Subcutaneous adipose tissue (tissue), 4 donors: Measurements from ENCODE around the gene BMP6. TPM values are rescaled to one million over a fixed set of nuclear protein-coding genes. Genes with fewer than 3 reads are reported as not detected.

Source experiments
- total RNA-seq, 4 donors: library from RNA; depleted of rRNA; stranded (reverse); fragments of >200 nt; gene quantifications; one replicate each; pipeline ENCODE4 v1.1.0, GENCODE V29; 2016
- TF ChIP-seq, protein P1 (sequence below): fragments of 450-650 bp; IDR thresholded peaks from one replicate; pipeline ENCODE4 v1.5.1; 2016; ENCODE audit warnings: low read depth, mild to moderate bottlenecking, control low read depth, antibody characterized with exemption, moderate library complexity

BMP6 gene
- total RNA-seq, 4 donors from 2014 or later: 4.6 to 43.0 (median 11.7) TPM

DNA sequence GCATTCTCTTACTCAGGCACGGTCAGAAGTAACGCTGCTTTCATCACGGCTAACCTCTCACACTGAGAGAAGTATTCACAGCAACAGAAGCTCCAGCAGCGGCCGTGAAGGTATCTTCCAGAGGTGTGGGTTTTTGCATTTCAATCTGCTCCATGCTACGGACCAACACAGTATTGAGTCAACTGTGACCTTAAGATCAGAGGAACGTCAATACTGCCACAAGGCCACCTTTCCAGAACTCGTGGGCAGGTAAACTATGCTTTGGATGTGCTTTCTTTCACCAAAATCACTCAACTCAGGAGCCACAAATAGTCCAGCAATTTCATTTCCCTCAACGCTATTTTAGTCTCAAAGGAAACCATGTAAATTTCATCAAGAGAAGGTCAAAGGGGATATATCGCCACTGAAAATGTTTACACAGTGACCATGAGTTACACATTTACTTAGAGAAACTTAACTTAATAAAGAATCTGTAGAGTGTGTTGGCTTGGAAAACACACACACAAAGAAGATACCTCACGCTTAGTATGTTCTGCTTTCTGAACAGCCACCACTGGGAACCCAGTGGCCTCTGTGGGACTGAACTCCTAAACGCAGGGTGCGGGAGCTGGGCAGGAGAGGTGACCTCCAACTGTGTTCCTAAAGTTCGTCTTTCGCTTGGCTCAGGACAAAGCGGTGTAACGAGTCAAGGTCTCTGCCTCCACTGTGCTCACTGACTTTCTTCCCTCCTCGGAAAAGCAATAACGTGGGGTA lies 156.8 kb downstream of the BMP6 start:
- TF ChIP-seq, protein P1, sequence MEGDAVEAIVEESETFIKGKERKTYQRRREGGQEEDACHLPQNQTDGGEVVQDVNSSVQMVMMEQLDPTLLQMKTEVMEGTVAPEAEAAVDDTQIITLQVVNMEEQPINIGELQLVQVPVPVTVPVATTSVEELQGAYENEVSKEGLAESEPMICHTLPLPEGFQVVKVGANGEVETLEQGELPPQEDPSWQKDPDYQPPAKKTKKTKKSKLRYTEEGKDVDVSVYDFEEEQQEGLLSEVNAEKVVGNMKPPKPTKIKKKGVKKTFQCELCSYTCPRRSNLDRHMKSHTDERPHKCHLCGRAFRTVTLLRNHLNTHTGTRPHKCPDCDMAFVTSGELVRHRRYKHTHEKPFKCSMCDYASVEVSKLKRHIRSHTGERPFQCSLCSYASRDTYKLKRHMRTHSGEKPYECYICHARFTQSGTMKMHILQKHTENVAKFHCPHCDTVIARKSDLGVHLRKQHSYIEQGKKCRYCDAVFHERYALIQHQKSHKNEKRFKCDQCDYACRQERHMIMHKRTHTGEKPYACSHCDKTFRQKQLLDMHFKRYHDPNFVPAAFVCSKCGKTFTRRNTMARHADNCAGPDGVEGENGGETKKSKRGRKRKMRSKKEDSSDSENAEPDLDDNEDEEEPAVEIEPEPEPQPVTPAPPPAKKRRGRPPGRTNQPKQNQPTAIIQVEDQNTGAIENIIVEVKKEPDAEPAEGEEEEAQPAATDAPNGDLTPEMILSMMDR: no peak

DNA sequence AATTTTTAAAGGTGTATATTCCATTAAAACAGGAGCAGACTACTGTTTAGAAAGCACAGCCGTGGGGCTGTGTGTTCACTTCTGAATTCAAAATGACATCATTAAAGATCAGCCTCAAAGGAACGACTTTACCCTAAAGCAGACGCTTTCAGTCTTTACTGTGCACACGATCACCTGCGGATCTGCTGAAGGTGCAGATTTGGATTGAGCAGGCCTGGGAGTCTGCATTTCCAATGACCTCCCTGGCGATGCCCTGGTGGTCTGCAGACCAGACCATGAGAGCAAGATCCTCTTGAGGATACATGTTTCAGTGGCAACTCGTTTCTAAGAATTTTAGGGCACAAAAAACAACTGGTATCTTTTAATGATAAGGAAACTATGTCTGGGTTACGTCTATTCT lies 157.5 kb downstream of the BMP6 start:
- TF ChIP-seq, protein P1: no peak

DNA sequence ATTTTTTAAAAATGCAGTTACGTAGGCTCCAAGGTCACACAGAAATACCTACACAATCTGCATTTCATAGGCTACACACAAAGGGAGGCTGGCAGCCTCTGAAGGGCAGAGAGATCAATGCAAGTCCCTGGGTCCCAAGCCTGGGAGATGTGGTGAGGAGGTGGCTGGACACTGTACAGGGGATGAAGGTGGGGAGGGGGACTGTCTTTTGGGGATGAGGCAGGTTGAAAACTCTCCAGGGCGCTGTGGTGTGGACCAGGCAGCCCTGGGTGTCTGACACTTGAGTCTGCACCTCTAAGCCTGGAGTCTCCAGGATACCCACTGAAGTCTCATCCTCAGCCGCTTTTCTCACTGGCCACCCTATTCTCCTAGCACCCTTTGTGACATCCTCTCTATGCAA lies 160.2 kb downstream of the BMP6 start:
- TF ChIP-seq, protein P1: no peak

DNA sequence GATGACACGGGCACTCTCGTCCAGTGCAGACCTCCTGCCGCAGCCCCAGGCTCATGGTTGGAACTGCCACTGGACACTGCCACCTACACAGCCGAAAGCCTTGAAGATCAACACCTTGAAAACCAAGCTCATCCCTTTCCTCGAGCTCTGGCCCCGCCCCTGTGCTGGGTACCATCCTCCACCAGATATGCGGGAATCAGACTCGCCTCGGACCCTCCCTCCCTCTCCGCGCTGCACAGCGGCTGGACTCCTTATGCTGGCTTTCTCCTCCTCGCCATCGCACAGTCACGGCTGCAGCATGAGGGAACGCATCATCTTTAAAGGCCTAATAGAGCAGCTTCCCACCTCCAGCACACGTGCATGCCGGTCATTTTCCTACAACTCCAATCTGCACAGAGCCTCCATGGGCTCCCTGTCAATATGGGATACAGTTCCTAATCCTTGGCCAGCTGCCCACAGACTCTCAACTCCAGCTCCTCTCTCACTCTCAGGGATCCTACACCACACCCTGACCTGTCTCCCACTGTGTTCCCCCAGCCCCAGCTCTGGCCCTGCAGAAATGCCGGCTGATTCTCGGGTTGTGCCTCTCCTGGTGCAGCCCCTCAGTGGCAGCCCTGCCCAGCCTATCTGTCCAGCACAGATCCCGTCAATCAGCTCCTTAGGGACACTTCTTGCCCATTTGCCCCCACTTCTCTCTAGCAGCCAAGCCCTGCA lies 161.5 kb downstream of the BMP6 start:
- TF ChIP-seq, protein P1: no peak

DNA sequence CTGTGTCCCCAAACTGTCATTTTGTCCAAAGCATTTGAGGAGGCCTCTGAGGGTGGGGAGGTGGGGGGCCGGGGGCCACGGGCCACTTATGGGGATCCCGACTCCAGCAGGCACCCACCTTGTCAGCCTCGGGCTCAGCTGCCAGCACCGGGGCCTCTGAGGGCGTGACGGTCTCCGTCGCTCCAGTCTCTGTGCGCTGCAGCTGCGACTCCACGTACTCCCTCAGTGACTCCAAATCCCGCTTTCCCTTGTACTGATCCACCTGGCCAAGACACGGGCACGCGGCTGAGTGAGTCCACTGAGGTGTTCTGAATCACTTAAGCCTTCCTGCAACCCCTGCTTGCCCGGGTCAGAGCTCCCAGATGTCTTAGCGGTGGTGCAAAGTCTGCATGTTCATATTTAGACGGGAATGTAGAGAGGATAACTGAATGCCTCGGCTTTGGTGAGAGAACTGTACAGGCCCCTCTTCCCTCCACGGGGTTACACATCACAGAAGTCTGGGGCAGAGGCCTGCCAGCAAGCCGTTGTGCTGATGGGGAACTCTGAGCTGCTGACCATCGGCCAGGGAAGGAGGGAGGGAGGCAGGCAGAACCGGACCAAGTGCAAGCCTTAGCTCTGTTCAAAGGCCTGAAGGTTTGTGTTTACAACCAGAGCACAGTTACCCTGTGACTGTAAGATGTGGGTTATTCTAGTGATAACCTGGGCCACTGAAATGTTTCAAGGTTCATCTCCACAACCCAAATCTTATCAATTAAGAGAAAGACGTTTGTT lies 162.9 kb downstream of the BMP6 start:
- TF ChIP-seq, protein P1: no peak

DNA sequence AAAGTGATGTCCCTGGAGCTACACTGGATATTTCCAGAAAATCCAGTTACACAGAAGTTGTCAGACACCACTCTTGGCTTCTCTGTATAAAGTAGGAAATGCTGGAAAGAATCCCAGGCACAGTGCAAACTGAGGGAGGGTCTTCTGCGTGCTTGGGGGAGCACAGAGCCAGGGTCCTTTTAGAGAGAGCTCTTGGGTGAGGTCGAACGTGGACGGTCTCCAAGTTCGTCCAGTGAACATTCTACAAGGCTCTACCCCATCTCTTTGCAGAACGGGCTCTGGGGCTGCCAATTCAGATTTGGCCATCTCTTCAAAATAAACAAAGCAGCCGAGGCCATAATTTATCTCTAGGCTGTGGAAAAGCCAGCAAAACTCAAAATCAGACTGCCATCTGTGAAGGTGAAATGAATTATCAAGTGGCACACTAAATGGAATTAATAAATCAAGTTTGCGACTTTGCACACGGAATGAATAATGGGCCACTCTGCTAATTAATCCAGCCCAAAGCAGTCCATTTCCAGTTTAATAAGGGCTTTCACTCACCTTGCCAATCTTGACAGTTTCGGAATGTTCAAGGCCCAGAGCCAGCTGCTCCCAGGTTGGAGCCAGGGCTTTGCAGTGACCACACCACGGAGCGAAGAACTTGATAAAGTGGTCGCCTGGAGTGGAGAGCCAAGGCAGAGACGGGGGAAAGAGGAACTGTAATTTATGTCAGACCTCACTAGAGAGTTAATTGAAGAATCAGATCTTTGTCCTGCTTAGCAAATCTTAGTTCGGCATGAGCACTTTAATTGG lies 165.4 kb downstream of the BMP6 start:
- TF ChIP-seq, protein P1: no peak
